Fibroblast of the aortic adventitia (primary cell): Measurements from ENCODE around the gene BRAT1. TPM values are rescaled to one million over a fixed set of nuclear protein-coding genes. Genes with fewer than 3 reads are reported as not detected.

ENCODE experiments used
- DNase-seq: peaks from one replicate; pipeline ENCODE4 v3.0.0-alpha.2; 2010; ENCODE audit warnings: low read depth
- H3K4me3 ChIP-seq: 2 replicates; pipeline ENCODE4 v1.5.1; 2011; ENCODE audit warnings: low read depth, mild to moderate bottlenecking, control low read depth, low read length, moderate library complexity
- CTCF ChIP-seq: IDR thresholded peaks from 2 replicates; pipeline ENCODE4 v1.5.1; 2011; ENCODE audit warnings: mild to moderate bottlenecking, low read length, control low read depth, inconsistent platforms; ENCODE audit not compliant: insufficient read depth
- total RNA-seq: library from RNA; depleted of rRNA; stranded (reverse); fragments of >200 nt; gene quantifications from 2 replicates; pipeline ENCODE4 v1.2.3, GENCODE V29; 2012; ENCODE audit warnings: low replicate concordance

The BRAT1 gene
- total RNA-seq, 1 donor: 22.3 TPM

- DNase-seq: no peak
- TF ChIP-seq CTCF: no peak
Observed at GRCh38 chr7:2598154-2598823, 43.0 kb upstream of the BRAT1 start.

DNA sequence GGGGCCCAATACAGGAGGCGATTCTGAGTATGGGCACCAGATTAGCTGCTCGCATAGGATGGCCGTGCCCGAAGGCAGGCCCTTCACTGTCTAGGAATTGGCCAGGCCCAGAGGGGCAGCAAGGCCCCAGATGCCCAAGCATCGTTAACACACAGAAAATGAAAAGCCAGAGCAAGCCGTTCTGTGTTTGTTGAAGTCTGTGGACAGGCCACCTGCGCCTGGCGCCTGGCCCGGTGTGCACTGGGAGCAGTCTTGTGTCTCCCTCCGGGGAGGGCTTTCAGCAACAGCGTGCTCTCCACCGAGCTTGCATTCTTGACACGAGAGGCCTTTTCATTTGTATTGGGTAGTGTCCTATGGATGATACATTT, 41.9 kb upstream of the BRAT1 start:
- TF ChIP-seq CTCF: no peak
- no peak overlapping the region for H3K4me3 ChIP-seq
- DNase-seq: no peak

More at GRCh38 chr7:2598154-2598823, 43.0 kb upstream of the BRAT1 start:
- no peak overlapping the region for H3K4me3 ChIP-seq

- TF ChIP-seq CTCF: no peak
- DNase-seq: no peak
- H3K4me3 ChIP-seq: no peak overlapping the region
Observed at GRCh38 chr7:2596464-2597272, 41.3 kb upstream of the BRAT1 start.

GRCh38 chr7:2595258-2595860, 40.0 kb upstream of the BRAT1 start:
- no peak for TF ChIP-seq CTCF
- DNase-seq: no peak
- no peak overlapping the region for H3K4me3 ChIP-seq

GRCh38 chr7:2594599-2594998, 39.3 kb upstream of the BRAT1 start:
- DNase-seq: no peak
- TF ChIP-seq CTCF: no peak
- H3K4me3 ChIP-seq: no peak overlapping the region

DNA sequence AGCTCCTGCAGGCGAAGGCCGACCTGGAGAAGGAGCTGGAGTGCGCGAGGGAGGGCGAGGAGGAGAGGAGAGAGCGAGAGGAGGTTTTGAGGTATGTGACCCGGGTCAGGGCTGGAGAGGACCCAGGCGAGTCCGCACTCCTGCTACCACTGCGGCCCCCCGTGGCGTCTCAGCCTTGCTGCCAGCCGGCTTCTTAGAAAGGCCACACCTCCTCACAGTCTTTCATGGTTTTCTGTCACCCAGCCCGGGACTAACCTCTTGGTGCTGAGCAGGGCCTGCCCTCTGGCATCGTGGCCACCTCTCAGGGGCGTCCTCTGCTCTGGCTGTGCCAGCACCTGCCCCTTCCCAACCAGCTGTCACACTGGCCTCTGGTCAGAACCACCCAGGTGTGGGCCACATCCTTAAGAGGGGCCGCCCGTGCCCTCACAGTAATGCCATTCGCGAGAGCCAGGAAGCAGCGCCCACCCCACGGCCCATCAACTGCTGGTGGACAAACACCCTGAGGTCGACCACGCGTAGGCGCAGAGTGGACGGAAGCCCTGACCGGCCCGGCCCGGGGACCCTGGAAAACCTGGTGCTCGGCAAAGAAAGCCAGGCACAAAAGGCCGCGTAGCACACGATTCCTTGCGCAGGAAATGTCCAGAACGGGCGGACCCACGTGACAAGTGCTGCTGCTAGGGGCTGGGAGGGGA, 37.9 kb upstream of the BRAT1 start:
- TF ChIP-seq CTCF: no peak
- no peak for DNase-seq
- H3K4me3 ChIP-seq: no peak overlapping the region
